Right lung (tissue), 5 donors: ENCODE measurements around the gene KCNN1. TPM values are rescaled to one million over a fixed set of nuclear protein-coding genes. Genes with fewer than 3 reads are reported as not detected.
A peak's percentile ranks its signal among the peaks of the same experiment; 100 is the strongest.
"Not testable (repeated sequence)": the region's sequence is repeated elsewhere in the genome, so short reads cannot be mapped to it uniquely, and the experiment has no call there.

ENCODE experiments used
- DNase-seq, 2 donors: peaks; one replicate each; pipeline ENCODE4 v3.0.0-alpha.2; 2013
- polyA plus RNA-seq, 5 donors: library from polyadenylated mRNA; unstranded; fragments of 120-200 nt; gene quantifications; one replicate each; pipeline versions ENCODE4 v1.2.1 to v1.2.3, GENCODE V29; 2013; ENCODE audit warnings: inconsistent platforms in 1 of 5, low replicate concordance in 1 of 5; ENCODE audit not compliant: insufficient read length in 5 of 5, insufficient read depth in 1 of 5

Gene KCNN1
- polyA plus RNA-seq, 5 donors: 1.5 to 2.7 (median 1.8) TPM

- no peak for DNase-seq
Observed at GRCh38 chr19:17967257-17968051, 547 bp downstream of the KCNN1 start.

- DNase-seq: no peak
Observed at GRCh38 chr19:17968362-17968761, 1.5 kb downstream of the KCNN1 start.

- DNase-seq: no peak
Observed at GRCh38 chr19:17969096-17969792, 2.3 kb downstream of the KCNN1 start.

GRCh38 chr19:17972230-17972629 is 5.3 kb downstream of the KCNN1 start:
- DNase-seq: no peak

- DNase-seq: no peak
Observed at GRCh38 chr19:17973759-17974158, 6.9 kb downstream of the KCNN1 start.

- DNase-seq: no peak
Observed at GRCh38 chr19:17974551-17974950, 7.6 kb downstream of the KCNN1 start.

GRCh38 chr19:17975032-17975431 is 8.1 kb downstream of the KCNN1 start:
- no peak for DNase-seq

- no peak for DNase-seq
Observed at GRCh38 chr19:17977021-17977420, 10.1 kb downstream of the KCNN1 start.

- no peak for DNase-seq
Observed at GRCh38 chr19:17977488-17977887, 10.6 kb downstream of the KCNN1 start.

GRCh38 chr19:17981611-17982010 is 14.7 kb downstream of the KCNN1 start:
- DNase-seq: no peak

- DNase-seq: no peak
Observed at GRCh38 chr19:17982430-17982829, 15.5 kb downstream of the KCNN1 start.

- DNase-seq: no peak
Observed at GRCh38 chr19:17985037-17985818, 18.3 kb downstream of the KCNN1 start.

- not testable (repeated sequence) for DNase-seq
Observed at GRCh38 chr19:17986569-17986968, 19.7 kb downstream of the KCNN1 start.

GRCh38 chr19:17988161-17988560 is 21.3 kb downstream of the KCNN1 start:
- no peak for DNase-seq

GRCh38 chr19:17989425-17990094 is 22.7 kb downstream of the KCNN1 start:
- no peak for DNase-seq

GRCh38 chr19:17993076-17993813 is 26.3 kb downstream of the KCNN1 start:
- DNase-seq: no peak

GRCh38 chr19:17996826-17997316 is 30.0 kb downstream of the KCNN1 start:
- peak; percentile 64 to 76 for DNase-seq

GRCh38 chr19:17997969-17998826 is 31.3 kb downstream of the KCNN1 start:
- no peak for DNase-seq

- no peak for DNase-seq
Observed at GRCh38 chr19:17998827-17999150, 31.9 kb downstream of the KCNN1 start.
